LNCAP (cell line): ENCODE results near the gene SHLD1.

ENCODE experiments used
- CTCF ChIP-seq: fragments of 450-650 bp; IDR thresholded peaks from 2 replicates; pipeline ENCODE4 v1.5.1; 2017; ENCODE audit warnings: mild to moderate bottlenecking

The SHLD1 gene

GRCh38 chr20:5913166-5913565, 163.0 kb downstream of the SHLD1 start:
- TF ChIP-seq CTCF: no peak
